Tongue (tissue), 2 donors: ENCODE data around the gene SFSWAP. TPM values are rescaled to one million over a fixed set of nuclear protein-coding genes. Genes with fewer than 3 reads are reported as not detected.
"Not testable (repeated sequence)": the region's sequence is repeated elsewhere in the genome, so short reads cannot be mapped to it uniquely, and the experiment has no call there.

Experiments used
- DNase-seq: peaks from one replicate; pipeline ENCODE4 v3.0.0-alpha.2; 2015
- total RNA-seq: library from RNA; depleted of rRNA; stranded (reverse); fragments of >200 nt; gene quantifications from one replicate; pipeline ENCODE4 v1.2.3, GENCODE V29; 2014

SFSWAP gene
- 34.5 TPM for total RNA-seq

GRCh38 chr12:131710464-131711457, at the start of gene SFSWAP:
Gene SFSWAP, plus strand, starts transcription at chr12:131711090. Its CDS starts 140 bp downstream, at chr12:131711230.
- DNase-seq: peak; percentile 84

- not testable (repeated sequence) for DNase-seq
Observed at GRCh38 chr12:131661170-131661985, 49.5 kb upstream of the SFSWAP start.

- DNase-seq: not testable (repeated sequence)
Observed at GRCh38 chr12:131661986-131662288, 49.0 kb upstream of the SFSWAP start.

- not testable (repeated sequence) for DNase-seq
Observed at GRCh38 chr12:131662346-131662745, 48.5 kb upstream of the SFSWAP start.

DNA sequence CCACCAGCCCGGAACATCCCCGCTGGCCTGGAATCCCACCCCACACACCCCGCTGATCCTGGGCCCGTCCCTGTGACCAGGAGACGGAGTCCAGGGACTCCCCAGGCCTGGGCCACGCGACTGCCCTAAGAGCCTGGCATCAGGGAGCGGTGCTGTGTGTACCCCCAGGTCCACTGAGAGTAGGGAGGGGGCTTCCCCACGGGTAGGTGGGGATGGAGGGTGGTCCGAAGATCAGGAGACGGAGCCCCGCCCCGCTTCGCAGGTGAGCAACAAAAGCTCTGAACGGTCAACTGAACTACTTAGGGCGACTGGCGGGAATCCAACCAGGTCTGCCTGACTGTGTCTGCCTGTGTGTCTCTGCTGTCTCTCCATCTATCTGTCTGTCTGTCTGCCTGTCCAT, 45.2 kb upstream of the SFSWAP start:
- DNase-seq: not testable (repeated sequence)

DNA sequence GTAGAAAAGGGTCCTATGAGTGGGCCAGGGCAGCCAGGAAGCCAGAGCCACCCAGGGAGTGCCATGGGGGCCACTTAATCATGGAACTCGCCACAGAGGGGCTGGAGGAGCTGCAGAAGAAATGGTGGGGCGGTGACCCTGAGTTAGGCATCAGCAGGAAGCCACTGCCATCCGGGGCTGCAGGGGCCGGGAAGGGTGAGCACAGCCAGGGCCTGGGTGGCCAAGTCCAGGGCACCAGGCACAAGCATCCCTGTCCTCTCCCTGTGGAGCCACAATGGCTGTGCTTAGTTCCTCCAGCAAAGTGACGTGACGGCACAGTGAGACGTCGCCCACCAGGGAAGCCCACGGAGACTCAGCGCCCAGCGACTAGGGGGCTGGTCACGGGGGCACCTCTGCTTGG, 44.4 kb upstream of the SFSWAP start:
- not testable (repeated sequence) for DNase-seq

DNA sequence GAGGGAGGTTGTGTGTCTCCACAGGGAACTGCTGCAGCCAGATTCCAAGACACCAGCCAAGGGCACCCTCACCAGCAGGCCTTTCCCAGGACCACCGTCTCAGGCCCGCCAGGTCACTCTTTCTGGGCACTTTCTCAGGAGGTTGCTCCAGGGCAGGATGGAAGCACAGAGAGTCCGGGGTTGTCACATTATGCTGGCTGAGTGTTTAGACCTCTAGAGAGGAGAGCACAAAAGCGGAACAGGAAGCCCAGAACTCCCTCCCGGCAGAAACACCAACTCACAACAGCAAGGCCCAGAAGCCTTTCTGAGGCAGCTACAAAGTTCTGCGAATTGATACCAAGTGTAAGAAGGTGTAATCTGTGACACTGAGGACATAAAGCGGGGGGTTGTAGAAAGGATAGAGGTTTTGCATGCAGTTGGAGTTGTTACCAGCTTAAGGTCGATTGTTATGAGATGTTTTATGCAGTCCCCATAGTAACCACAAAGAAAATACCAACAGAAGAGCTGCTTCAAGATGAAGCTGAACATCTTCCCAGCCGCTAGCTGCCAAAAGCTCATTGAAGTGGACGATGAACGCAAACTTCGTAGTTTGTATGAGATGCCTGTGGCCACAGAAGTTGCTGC, 43.8 kb upstream of the SFSWAP start:
- DNase-seq: not testable (repeated sequence)

DNA sequence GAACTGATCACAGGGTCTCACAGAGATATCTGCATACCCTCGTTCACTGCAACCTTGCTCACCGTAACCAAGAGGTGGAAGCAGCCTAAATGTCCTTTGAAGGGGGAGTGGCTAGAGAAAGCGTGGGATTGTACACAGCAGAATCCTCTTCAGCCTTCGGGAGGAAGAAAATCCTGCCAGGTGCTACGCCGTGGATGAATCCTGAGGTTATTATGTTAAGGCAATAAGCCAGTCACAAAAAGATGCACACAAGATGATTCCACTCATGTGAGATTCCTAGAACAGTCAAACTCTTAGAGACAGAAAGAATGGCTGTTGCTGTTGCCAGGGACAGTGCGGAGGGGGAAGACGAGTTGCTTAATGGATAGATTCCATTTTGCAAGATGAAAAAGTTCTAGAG, 39.6 kb upstream of the SFSWAP start:
- DNase-seq: no peak

GRCh38 chr12:131671871-131672270, 39.0 kb upstream of the SFSWAP start:
- DNase-seq: no peak

DNA sequence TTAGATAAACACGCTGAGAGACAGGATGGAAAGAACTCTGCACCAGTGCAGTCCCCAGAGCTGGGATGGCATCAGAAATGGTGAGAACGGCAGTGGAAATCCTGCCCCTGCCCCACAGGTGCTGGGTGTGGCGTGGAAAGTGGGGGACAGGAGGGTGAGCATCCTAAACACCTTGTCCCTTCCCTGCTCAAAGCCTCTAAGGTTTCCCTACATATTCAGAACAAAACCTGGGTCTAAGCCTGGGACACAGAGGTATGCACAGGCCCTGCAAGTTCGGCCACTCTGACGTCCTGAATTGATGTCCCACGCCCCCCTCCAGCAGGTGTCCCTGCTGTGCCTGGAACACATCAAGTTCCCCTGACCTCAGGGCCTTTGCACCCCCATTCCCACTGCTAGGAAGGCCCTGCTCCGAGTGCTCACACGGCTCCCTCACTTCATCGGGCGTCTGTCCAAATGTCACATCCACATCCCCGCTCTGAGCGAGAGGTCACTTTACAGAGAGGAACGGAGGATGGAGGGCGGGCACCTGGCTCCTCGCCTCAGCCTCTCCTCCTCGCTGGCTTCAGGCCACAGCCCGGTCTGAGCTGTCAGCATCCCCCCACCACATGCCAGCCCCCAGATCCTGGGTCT, 38.5 kb upstream of the SFSWAP start:
- no peak for DNase-seq

DNA sequence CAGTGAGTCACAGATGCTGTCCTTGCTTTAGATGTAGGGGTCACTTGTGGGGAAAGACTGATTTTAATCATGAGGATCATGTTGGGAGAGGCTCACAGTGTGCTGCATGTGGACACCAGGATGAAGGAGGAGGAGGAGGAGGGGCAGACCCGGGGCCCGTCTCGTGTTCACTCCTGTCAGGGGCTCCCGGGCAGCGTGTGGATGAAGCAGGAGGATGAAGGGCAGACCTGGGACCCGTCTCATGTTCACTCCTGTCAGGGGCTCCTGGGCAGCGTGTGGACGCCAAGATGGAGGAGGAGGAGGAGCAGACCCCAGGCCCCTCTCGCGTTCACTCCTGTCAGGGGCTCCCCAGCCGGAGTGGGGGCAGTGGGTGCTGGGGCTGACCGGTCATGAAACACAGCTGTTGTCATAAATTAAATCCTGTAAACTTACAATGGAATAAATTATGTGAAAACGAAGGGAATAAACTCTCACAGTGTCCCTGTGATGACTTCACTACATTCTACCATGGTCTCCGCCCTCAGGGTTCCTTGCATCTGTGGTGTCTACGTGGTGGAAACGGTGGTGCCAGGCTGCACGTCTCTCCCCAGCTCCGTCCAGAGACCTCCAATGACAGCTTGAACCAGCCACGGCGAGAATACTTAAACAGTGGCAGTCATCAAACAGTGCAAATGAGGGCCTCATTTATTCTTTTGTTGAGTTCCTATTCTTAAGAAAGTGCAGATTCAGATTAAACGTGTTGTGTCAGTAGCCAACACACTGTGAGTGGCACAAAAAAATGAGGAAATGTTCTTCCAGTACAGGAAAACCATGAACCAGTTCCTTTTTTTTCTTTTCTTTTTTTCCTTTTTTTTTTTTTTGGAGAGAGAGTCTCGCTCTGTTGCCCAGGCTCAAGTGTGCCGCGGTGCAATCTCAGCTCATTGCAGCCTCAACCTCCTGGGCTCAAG, 37.7 kb upstream of the SFSWAP start:
- DNase-seq: no peak

DNA sequence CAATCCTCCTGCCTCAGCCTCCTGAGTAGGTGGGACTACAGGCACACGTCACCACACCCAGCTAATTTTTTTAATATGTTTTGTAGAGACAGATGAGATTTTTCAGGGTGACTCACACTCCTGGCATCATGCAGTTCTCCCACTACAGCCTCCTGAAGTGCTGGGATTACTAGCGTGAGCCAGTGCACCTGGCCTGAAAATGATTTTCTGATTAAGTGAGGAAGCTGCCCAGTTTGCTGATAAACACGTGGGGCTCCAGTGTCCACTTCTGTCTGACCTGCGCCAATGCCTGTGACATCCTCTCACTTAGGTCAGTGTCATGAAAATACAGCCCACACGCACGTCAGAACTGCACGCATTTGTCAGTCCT, 37.0 kb upstream of the SFSWAP start:
- DNase-seq: no peak

DNA sequence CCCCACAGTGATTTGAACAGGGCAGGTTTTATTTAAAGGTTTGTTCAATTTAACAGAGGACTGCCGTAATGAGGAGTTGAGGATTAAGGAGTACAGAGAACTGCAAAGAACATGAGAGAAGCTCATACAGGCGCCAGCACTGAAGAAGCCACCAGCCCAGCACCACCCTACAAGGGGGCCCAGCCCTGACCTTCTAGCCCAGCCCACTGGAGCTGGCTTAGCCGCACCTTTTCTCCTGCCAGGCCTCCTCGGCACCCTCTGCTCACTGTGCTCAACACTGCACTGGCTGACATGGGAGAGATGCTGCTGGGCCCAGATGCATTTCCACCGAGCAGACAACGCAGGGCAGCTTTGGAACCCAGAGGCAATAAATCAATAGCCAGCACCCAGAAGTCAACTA, 36.5 kb upstream of the SFSWAP start:
- DNase-seq: no peak

- DNase-seq: no peak
Observed at GRCh38 chr12:131675126-131676080, 35.5 kb upstream of the SFSWAP start.

DNA sequence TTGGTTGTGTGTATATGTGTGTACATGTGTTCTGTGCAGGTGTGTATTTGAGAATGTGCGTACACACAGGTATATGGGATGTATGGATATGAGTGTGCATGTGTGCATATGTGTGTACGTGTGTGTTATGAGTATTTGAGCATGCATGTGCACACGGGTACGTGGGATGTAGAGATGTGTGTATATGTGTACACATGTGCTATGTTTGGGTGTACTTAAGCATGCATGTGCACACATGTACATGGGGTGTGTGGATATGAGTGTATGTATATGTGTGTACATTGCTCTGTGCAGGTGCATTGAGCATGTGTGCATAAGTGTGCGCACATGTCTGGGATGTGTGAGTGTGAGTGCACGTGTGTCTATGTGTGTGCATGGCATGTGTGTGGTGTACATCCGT, 34.3 kb upstream of the SFSWAP start:
- no peak for DNase-seq

DNA sequence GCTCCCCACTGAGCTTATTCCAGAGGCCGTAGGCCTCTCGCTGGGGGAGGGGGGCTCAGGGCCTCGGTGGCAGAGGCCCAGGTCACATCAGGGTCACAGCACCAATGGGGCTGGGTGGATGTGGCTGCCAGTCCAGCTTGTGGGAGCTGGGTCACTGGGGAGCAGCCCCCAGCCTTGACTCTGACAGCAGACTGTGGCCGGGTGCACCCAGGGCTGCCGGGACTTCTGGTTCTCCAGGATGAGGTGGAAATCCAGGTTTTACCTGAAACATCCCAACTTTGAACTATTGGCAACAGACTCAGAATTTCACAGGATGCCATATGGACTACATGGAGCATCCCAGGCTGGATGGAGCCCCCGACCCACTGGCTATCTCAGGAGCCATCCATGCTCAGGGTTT, 33.8 kb upstream of the SFSWAP start:
- not testable (repeated sequence) for DNase-seq

GRCh38 chr12:131677699-131678098, 33.2 kb upstream of the SFSWAP start:
- DNase-seq: no peak

- not testable (repeated sequence) for DNase-seq
Observed at GRCh38 chr12:131678389-131679181, 32.3 kb upstream of the SFSWAP start.

- DNase-seq: not testable (repeated sequence)
Observed at GRCh38 chr12:131679186-131679585, 31.7 kb upstream of the SFSWAP start.
